ENCODE data around the gene HSPA4L.

GRCh38 chr4:127843704-127844600, 61.8 kb downstream of the HSPA4L start:
- TF ChIP-seq CTCF (IDR thresholded peaks at IDR 0.05) (no peak), EP300 (IDR thresholded peaks at IDR 0.05) (no peak), POLR2A (IDR thresholded peaks at IDR 0.05) (no peak)

Data from sigmoid colon (tissue), 4 donors.